Ectodermal cell (in vitro differentiated cells): Measurements from ENCODE around the gene LRIG1.
A peak's percentile ranks its signal among the peaks of the same experiment; 100 is the strongest.

Experiments used
- H3K27ac ChIP-seq: 2 replicates; pipeline ENCODE4 v1.7.0; 2013; ENCODE audit warnings: mild to moderate bottlenecking, low read depth, low read length; ENCODE audit not compliant: insufficient read depth, poor library complexity, severe bottlenecking
- H3K27me3 ChIP-seq: 2 replicates; pipeline ENCODE4 v1.7.0; 2013; ENCODE audit warnings: mild to moderate bottlenecking, low read length; ENCODE audit not compliant: insufficient read depth, control insufficient read depth, poor library complexity, severe bottlenecking
- H3K36me3 ChIP-seq: one replicate; pipeline ENCODE4 v1.7.0; 2013; ENCODE audit warnings: low read length; ENCODE audit not compliant: control insufficient read depth, insufficient read depth
- H3K4me1 ChIP-seq: one replicate; pipeline ENCODE4 v1.7.0; 2013; ENCODE audit warnings: low read length; ENCODE audit not compliant: control insufficient read depth, insufficient read depth
- H3K4me3 ChIP-seq: 2 replicates; pipeline ENCODE4 v1.7.0; 2013; ENCODE audit warnings: low read depth, low read length, control low read depth; ENCODE audit not compliant: insufficient read depth
- H3K9me3 ChIP-seq: 2 replicates; pipeline ENCODE4 v1.7.0; 2013; ENCODE audit warnings: mild to moderate bottlenecking, low read length, moderate library complexity; ENCODE audit not compliant: control insufficient read depth
- WGBS, 2 experiments: methylation state at CpG; one replicate each; pipeline ENCODE4 v1.1.7; 2013; ENCODE audit warnings: missing lambda C conversion rate in 2 of 2; 5-methylcytosine and 5-hydroxymethylcytosine counted together

LRIG1 gene

DNA sequence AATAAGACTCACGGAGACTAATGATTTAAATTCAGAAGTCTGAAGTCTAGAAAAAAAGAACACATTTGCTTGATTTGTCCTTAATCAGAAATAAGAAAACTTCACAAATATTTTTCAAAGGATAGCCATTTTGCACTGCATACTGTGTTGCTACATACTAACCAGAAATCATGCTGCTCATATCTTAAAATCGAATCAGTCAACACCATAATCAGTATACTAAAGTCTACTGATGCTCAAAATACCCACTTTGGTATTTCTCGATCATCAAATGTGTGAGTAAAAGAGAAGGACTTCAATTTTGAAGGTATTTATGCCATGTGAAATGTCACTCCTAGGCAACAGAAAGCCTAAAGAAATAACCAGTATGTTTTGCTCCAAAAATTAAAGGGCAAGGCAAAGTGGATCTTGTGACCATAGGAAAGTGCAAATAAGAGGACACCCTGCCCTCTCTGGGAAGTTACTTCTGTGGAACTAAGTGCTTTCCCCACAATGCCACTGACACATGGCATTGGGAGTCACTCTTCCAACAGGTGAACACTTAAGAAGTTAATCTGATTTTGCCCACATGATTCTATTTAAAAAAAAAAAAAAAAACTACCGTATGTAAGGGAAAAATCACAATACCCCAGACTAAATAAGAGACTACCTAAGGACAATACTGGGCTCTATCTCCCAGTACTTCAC is 2.7 kb downstream of the LRIG1 start:
- Histone ChIP-seq H3K9me3 (no peaks in the 10 kb centered on the region), H3K27ac (no peak overlapping the region), H3K4me3 (peak overlapping the region; percentile 90), H3K4me1 (peaks cover 47% of the 10 kb centered on the region), H3K36me3 (no peaks in the 10 kb centered on the region), H3K27me3 (no peaks in the 10 kb centered on the region)
- WGBS, 2 experiments: 40 to 62% methylated on average over 3 to 4 of the region's 4 CpGs

DNA sequence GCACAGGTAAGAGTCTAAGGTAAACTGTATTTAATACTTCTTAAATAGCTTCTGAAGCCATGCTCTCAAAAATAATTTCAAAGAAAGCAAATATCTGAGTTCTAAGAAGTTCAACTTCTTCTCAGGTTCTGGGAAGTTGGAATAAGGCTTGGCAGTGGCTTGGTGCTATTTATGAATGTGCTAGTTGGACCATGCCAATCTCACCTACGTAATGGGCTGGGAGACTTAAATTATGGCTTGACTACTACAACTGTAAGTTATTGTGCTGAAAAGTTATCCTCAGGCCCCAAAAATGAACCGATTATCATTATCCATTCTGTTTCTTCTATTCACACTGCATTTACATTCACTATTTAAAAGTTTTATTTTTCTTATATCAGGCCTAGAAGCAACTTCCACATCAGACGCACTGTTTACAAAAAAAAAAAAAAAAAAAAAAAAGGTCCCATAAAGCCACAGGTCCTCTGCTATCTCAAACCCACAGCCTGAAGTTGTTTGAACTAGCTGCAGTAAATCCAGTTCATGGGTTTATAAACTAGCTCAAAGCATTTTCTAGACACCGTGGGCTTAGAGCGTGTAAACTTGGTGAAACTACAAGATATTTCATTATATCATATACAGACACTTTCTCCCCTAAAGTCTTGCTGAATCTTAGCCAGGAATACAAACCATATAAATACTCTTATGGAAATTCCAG is 3.4 kb downstream of the LRIG1 start:
- H3K36me3 ChIP-seq: no peaks in the 10 kb centered on the region
- no peaks in the 10 kb centered on the region for H3K27me3 ChIP-seq
- no peaks in the 10 kb centered on the region for H3K9me3 ChIP-seq
- WGBS, 2 experiments: 63 to 81% methylated on average over 5 of the region's 5 CpGs
- peak overlapping the region; percentile 90 for H3K4me3 ChIP-seq
- H3K4me1 ChIP-seq: peaks cover 50% of the 10 kb centered on the region
- H3K27ac ChIP-seq: no peak overlapping the region

DNA sequence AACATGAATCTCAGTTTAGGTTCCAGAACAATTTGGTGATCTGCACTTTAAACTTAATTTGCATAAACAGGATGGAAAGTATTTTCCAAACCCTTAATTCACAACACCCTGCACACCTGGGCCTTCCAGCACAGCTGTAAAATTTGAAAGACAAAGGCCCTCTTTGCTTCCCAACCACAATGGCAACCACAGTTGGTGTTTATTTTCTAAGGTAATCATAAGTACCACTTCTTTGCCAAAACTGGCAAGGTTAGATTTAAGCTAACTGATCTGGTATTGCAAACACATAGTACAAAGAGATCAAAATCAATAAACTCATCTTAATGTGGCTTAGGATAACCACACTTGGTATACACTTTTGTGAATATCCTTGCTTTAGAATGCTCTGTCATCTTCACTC is 4.1 kb downstream of the LRIG1 start:
- Histone ChIP-seq H3K4me1 (peaks cover 53% of the 10 kb centered on the region), H3K36me3 (no peaks in the 10 kb centered on the region), H3K4me3 (peak overlapping the region; percentile 90), H3K9me3 (no peaks in the 10 kb centered on the region), H3K27ac (no peak overlapping the region), H3K27me3 (no peaks in the 10 kb centered on the region)

DNA sequence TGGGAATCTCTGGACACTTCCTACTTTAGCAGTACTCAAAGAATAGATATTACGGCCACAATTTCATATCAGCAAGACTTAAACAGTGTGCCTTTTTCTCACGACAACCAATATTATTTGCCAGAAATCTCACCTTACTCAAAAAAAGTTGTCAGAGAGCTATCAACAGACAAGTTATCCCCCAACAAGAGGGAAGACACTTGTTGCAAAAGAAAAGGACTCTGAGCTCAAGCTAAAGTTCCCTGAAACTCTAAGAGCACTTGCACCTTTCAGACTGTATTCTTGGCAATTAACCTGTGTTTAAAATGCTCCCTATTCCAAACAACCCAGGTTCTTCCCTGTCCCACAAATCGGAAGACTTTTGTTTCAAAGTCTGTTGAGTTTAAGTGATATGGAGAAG is 4.5 kb downstream of the LRIG1 start:
- no peaks in the 10 kb centered on the region for H3K27me3 ChIP-seq
- no peaks in the 10 kb centered on the region for H3K9me3 ChIP-seq
- peaks cover 54% of the 10 kb centered on the region for H3K4me1 ChIP-seq
- H3K27ac ChIP-seq: peak overlapping the region; percentile 79
- 69 to 74% methylated on average over 2 of the region's 3 CpGs for WGBS, 2 experiments
- H3K4me3 ChIP-seq: peak overlapping the region; percentile 90
- H3K36me3 ChIP-seq: no peaks in the 10 kb centered on the region

DNA sequence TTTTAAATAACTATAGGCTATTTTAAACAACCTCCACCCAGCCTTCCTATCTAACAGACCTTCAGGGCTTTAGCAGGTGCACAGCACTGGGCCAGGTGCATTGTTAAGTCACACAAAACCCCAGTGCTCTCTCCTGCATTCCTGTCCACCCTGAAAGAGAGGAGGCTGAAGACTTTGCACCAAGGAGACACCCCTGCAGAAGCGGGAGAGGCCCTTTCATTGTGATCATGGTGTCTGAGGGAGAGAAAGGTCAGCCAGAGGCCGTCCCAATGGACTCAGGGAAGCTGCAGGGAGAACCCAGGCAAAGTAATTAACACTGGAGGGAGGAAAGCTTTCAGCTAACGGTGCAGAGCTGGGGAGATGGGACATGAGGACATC is 5.2 kb downstream of the LRIG1 start:
- peak overlapping the region; percentile 27 for H3K4me3 ChIP-seq
- no peaks in the 10 kb centered on the region for H3K9me3 ChIP-seq
- no peaks in the 10 kb centered on the region for H3K27me3 ChIP-seq
- H3K4me1 ChIP-seq: peaks cover 61% of the 10 kb centered on the region
- 0 to 1% methylated on average over 3 of the region's 3 CpGs for WGBS, 2 experiments
- no peaks in the 10 kb centered on the region for H3K36me3 ChIP-seq
- H3K27ac ChIP-seq: peak overlapping the region; percentile 90

DNA sequence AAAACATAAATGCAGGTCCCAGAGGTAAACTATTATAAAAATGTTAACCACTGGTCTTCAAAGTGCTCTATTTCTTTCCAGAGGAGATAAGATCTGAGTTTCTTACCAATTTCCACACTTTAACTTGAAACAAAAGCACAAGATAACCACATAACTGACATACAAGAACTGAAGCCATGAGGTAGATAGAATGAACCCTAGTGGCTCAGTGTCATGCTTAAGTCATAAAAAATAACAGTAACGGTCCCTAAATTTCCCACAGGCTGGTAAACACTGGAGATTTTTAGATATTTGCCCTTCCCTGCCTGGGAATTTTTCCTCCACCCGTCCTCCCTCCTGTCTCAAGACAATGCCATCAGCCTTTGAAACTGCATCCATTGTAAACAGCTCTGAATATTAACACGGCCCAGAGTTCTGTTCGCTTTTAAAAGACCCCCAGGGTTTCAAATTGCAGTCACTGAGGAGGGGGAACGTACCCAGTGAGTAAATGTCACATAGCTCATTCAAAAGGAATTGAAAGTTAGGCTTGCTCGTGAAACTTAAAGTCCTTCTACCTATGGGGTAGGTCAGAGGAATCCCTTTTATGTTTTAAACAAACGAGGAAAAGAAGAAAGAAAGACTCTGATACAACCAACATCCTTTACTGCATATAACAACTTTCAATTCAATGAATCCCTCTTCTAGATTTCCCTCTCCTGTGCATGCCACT is 5.7 kb downstream of the LRIG1 start:
- Histone ChIP-seq H3K4me1 (peaks cover 66% of the 10 kb centered on the region), H3K36me3 (no peaks in the 10 kb centered on the region), H3K27me3 (no peaks in the 10 kb centered on the region), H3K27ac (peak overlapping the region; percentile 90), H3K4me3 (peak overlapping the region; percentile 27), H3K9me3 (no peaks in the 10 kb centered on the region)
- 2% methylated on average over 7 of the region's 7 CpGs for WGBS, 2 experiments

DNA sequence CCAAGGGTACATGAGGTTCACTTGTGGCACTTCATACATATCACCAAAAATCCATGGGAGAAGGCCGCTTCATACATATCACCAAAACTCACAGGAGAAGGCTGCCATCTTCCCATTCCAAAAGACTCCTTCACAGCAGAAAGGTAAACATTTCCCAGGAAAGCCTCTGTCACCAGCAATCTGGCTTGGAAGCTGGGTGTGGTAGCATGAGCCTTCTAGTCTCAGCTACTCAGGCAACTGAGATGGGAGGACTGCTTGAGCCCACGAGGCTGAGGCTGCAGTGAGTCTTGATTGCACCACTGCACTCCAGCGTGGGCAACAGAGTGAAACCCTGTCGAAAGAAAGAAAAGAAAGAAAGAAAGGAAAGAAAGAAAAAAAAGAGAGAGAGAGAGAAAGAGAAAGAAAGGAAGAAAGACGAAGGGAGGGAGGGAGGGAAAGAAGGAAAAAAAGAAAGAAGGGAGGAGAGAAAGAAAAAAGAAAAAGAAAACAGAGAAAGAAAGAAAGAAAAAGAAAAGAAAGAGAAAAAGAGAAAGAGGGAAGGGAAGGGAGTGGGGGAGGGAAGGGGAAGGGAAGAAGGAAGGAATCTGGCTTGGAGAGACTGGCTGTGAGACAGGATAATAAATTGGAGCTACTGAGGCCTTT is 7.2 kb downstream of the LRIG1 start:
- Histone ChIP-seq H3K9me3 (no peaks in the 10 kb centered on the region), H3K27ac (no peak overlapping the region), H3K4me1 (peaks cover 68% of the 10 kb centered on the region), H3K4me3 (no peak overlapping the region), H3K36me3 (no peaks in the 10 kb centered on the region), H3K27me3 (no peaks in the 10 kb centered on the region)
- 60 to 67% methylated on average over 5 of the region's 5 CpGs for WGBS, 2 experiments

DNA sequence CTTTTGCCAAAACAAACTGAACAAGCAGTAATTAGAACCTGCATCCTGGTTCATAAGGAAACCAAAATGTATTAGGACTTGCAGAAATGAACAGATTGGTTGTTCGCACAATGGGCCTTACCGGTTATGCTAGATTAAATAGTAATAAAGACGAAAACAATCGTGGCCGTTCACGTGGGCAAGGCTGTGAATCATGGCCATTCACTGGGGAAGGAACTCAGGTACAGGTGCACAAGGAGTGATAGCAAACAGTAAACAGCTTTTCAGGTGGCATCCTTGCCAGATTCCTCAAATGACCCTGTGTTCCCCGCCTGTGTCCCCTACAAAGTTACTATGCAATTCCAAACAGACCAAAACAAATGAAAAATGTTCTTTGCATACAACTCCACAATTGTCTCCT is 8.2 kb downstream of the LRIG1 start:
- Histone ChIP-seq H3K36me3 (no peaks in the 10 kb centered on the region), H3K27me3 (no peaks in the 10 kb centered on the region), H3K27ac (no peak overlapping the region), H3K9me3 (no peaks in the 10 kb centered on the region), H3K4me3 (no peak overlapping the region), H3K4me1 (peaks cover 68% of the 10 kb centered on the region)
- 60 to 62% methylated on average over 7 of the region's 7 CpGs for WGBS, 2 experiments

DNA sequence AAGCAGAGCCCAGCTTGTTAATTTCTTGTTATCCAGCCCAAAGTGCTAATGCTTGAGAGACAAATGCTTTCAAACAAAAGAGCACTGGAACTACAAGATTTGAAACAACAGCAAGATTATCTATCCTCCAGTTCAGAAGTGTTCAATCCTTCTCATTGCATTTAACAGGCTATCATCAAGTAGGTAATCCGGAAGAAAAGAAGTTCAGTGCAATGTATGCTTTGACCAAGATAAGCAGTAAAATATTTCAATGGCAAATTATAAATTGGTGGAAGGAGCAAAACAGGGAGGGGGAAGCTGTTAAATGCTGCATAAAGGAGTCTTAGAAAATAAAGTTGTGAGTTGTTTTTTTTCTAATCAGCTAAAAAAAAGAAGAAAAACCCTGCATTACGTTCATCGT is 8.8 kb downstream of the LRIG1 start:
- no peaks in the 10 kb centered on the region for H3K9me3 ChIP-seq
- H3K36me3 ChIP-seq: no peaks in the 10 kb centered on the region
- peak overlapping the region; percentile 52 for H3K27ac ChIP-seq
- H3K27me3 ChIP-seq: no peaks in the 10 kb centered on the region
- 56 to 79% methylated on average over 1 to 2 of the region's 3 CpGs for WGBS, 2 experiments
- H3K4me3 ChIP-seq: no peak overlapping the region
- peaks cover 68% of the 10 kb centered on the region for H3K4me1 ChIP-seq

DNA sequence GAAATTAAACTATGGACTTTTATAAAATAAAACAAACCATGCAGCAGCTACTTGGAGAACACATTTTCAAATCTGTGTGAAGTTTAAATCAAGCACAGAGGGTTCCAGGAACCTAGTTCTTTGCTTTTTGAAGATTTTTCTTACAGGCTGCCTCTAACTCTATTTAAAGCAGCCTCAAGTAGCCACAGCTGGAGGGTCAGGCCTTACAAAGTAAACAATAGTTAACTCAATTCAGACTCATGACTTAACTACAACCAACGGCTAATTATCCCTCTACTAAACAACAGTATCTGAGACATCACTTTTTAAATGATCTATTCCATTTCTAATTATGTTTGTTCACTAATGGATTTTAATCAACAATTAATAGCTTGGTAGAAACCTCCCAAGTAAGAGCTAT is 9.8 kb downstream of the LRIG1 start:
- Histone ChIP-seq H3K27me3 (no peaks in the 10 kb centered on the region), H3K27ac (peak overlapping the region; percentile 64), H3K36me3 (no peaks in the 10 kb centered on the region), H3K4me3 (no peak overlapping the region), H3K9me3 (no peaks in the 10 kb centered on the region), H3K4me1 (peaks cover 63% of the 10 kb centered on the region)
- 0% methylated on average over 1 of the region's 1 CpG for WGBS, 2 experiments
